Stimulated activated CD8-positive, alpha-beta memory T cell treated with anti-CD3 and anti-CD28 coated beads, Interleukin-15, amount 100 ng/mL, for 24 hours (primary cell): ENCODE measurements around the gene MIPOL1.

ENCODE experiments used
- DNase-seq: peaks from one replicate; pipeline ENCODE4 v3.0.0-alpha.2; 2020; ENCODE audit warnings: low read depth

MIPOL1 gene

DNA sequence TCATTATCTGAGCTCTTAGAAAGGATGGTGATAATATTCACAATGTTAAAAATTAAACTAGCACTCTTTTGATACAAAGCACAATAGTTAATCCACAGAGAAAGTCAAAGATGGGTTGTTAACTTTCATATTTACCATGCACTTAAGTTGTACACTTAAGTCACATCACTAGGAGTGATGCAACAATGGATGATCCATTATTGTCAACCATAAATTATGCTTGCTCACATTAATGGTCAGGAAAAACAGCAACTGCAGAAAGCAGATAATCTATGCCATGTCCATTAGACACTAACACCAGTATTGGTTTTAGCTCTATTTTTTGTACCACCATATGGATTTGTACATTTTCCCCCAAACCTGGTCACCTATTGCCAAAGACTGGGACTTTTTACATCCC, 201.8 kb downstream of the MIPOL1 start:
- DNase-seq: no peak

- no peak for DNase-seq
These were observed 203.4 kb downstream of the MIPOL1 start for GRCh38 chr14:37401093-37401492.

DNA sequence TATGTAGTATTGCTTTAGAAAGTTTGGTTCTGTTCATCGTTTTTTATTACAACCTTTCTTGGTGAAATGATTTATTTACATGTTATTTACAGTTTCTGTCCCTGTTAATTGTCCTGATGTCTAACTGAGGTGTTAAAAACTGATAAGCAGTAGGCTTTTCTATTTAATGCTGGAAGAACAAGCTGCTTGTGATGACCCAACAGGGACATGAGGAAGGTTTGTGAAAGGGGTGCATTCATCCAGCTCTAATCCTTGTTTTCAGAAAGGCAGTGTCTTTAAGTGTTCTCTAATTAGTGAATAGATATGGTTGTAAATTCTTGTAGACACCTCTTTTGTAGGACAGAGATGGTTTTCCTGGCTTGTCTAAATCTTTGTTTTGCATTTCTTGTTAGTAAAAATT, 205.9 kb downstream of the MIPOL1 start:
- DNase-seq: no peak

GRCh38 chr14:37406095-37406494, 208.4 kb downstream of the MIPOL1 start:
- DNase-seq: no peak

GRCh38 chr14:37411079-37411735, 213.5 kb downstream of the MIPOL1 start:
- no peak for DNase-seq

GRCh38 chr14:37413050-37413449, 215.3 kb downstream of the MIPOL1 start:
- DNase-seq: no peak

GRCh38 chr14:37413504-37414003, 215.8 kb downstream of the MIPOL1 start:
- no peak for DNase-seq

DNA sequence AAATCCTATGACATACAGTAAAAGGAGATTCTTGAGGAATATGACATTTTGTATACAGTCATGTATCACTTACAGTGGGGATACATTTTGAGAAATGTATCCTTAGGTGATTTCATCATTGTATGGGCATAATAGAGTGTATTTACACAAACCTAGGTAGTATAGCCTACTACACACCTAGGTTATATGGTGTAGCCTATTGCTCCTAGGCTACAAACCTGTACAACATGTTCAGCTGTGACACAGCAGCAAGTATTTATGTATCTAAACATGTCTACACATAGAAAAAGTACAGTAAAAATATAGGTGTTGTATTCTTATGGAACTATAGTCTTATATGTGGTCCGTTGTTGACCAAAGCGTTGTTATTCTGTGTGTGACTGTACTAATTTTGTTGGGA, 218.5 kb downstream of the MIPOL1 start:
- DNase-seq: no peak

- no peak for DNase-seq
These were observed 219.4 kb downstream of the MIPOL1 start for GRCh38 chr14:37417151-37417550.

DNA sequence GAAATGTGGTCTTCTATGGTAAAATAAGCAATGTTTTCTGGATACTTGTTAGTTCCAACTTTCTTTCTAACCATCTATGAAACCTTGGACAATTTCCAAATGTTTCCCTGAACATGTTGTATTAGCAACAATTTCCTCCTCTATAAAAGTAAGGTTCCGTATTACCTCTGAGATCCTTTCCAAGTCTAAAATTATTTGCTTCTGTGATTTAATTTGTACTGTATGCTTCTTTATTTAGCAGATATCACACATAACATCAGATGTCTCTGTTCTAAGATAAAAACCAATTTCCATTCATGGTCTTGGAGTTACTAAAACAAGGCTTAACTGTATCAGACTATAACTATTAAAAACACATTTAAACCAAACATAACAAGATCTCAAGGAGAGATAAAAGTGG, 220.1 kb downstream of the MIPOL1 start:
- no peak for DNase-seq

DNA sequence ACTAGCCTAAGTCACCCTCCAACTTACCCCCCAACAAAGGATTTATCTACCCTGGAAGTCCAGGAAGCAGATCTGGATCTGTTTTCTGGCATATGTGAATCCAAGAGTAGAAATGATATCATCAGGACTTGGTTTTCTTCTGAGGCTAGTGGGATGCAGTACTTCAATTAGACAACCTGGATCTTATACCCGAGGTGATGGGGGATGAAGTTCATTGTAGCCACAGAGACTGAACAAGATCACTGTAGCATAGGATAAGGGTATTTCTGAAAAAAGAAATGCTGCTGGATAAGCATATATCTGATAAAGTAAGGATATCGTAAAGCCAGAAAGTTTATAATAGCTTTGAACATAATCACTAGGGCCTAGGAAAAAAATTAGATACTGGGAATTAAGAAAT, 222.9 kb downstream of the MIPOL1 start:
- DNase-seq: no peak

DNA sequence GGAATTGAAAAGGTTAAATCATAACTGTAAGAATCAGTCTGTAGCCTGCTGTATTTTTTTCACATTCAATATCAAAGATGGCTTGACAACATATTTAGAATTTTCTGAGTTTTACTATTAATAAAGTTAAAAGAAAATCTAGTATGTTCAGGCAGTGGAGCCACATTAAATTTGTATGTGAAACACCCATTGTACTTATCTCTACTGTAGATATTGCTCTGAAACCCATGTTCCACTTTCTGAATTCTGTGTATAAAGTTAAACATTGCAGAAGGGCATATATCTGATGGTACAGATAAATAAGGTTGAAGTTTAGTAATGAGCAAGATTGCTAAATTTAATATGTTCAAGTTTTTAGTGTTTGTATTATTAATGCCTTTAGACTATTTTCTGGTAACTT, 224.6 kb downstream of the MIPOL1 start:
- DNase-seq: no peak

DNA sequence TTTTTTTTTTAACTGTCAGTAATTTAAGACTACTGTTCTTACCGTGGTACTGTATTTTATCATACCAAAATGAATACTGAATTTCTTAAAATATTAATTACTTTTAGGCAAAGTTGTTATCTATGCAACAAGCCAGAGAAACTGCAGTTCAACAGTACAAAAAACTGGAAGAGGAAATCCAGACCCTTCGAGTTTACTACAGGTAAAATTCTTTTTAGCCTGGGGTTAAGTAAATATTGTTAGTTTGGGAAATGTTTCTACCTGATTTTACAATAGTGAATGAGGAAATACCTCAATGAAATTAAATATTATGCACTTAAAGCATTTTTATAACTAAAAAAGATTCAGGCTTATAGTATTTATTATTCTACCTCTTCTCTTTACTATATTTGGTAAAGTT, 225.0 kb downstream of the MIPOL1 start:
- DNase-seq: no peak

DNA sequence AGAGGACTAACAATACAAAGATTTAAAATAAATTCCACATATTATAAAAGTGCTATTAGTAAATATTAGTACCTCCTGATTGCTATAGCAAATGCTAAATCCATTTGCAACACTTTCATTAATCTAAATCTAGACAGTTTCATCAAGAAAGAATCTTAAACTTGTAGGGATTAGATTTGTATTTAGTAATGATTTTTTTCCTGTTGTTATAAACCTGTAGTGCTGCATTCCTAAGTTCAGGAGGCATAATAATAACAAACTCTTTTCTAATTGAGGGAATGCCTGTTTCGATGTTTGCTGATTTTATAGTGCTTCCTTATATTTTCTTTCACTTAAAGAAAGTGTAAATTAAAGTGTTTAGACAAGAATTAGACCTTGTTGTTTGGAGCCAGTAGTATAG, 231.2 kb downstream of the MIPOL1 start:
- DNase-seq: no peak

DNA sequence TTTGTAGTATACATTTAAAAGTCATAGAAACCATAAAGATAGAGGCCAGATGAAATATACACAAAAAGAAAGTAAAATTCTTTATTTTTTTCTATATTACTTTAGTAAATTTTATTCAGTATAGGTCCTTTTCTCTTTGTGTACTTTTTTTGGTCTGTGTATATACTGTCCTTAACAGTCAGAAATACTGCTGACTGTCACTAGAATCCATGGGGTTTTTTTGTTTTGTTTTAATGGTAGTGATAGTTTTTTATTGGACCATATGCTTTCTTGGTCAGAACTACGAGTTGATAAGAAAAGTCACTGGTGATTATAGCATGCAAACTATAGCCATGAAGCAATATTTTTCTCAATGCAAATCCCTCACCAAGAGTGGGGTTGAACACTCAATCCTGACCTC, 231.9 kb downstream of the MIPOL1 start:
- DNase-seq: no peak

GRCh38 chr14:37434867-37435266, 237.1 kb downstream of the MIPOL1 start:
- no peak for DNase-seq

- DNase-seq: no peak
These were observed 238.8 kb downstream of the MIPOL1 start for GRCh38 chr14:37436519-37436918.

- no peak for DNase-seq
These were observed 239.8 kb downstream of the MIPOL1 start for GRCh38 chr14:37437490-37437889.

DNA sequence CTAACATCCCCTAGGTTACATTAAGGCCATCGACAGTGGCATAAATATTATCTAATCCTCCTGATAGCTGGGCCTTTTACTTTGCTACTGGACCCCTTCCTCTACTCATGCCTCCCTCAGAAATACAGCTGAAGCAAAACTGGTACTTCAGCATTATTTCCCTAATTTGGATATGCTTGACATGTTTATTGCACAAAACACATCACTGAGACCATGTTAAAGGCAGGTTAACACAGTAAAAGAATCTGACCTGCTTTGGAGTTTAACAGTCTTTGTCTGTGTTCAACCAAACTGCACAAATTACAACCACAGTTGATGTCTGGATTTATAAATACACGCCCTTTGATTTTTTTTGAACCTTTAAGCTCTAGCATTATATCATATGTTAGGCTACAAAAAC, 240.7 kb downstream of the MIPOL1 start:
- no peak for DNase-seq

DNA sequence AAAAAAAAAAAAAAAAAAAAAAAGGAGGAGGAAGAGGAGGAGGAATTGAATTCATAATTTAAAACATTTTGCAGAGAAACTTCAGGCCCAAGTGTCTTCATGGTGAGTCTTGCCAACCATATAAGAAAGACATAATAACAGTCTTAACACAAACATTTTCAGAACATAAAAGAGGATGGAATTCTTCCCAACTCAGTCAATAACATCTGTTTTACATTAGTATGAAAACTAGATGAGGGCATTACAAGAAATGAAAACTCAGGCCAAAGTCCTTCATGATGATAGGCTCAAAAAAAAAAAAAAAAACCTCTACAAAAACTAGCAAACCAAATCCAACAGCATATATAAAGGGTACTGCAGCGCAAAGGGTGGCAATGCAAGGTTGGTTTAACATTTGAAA, 245.7 kb downstream of the MIPOL1 start:
- no peak for DNase-seq

GRCh38 chr14:37447883-37448391, 250.2 kb downstream of the MIPOL1 start:
- no peak for DNase-seq

- DNase-seq: no peak
These were observed 254.6 kb downstream of the MIPOL1 start for GRCh38 chr14:37452323-37452722.

GRCh38 chr14:37453985-37454384, 256.2 kb downstream of the MIPOL1 start:
- DNase-seq: no peak

- DNase-seq: no peak
These were observed 259.6 kb downstream of the MIPOL1 start for GRCh38 chr14:37457334-37457733.
